ENCODE data around the gene NUFIP2.
"Not testable (repeated sequence)": the region's sequence is repeated elsewhere in the genome, so short reads cannot be mapped to it uniquely, and the experiment has no call there.

NUFIP2 gene

DNA sequence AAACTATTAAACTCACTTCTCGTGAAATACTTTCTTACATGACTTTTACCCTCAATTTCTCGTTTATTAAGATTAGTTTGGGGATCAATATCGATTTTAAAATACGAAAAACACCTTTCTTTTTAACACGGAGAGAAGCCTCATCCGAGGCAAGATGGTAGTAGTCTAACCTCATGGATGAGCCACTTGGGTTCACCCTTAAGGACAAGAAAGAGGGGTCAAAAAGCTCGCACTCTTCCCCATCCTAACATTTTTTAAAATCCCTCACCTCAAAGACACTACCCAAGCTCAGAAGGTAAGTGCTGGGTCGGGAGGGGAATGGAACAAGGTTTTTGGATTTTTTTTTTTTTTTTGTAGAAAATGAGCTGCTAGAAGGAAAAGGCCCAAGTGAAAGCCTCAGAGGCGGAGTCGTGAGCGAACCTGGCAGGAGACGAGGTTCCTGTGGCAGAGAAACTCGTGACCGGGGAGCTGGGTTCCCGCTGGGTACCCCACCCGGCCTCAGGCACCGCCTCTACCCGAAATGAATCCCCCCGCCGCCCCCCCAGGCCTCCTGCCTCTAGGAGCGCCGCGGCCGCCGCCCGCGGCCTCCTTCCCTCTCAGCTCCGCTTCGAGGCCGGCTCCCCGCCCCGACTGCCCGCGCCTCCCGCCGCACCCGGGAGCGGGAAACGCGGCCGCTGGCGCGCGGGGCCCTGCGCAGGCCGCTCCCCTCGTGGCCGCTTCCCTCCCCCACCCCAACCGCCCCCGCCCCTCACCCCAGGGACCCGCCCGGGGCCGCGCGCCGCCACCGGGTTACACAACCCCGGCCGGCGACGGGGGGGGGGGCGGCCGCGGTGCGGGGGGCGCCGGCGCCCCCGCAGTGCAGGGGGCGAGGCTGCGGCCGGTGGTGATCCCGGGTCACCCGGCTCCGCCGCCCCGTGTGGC lies 1.6 kb downstream of the NUFIP2 start:
- H3K9ac ChIP-seq (ENCODE audit: insufficient read length) = peak overlapping the region; percentile 89
- H3K27ac ChIP-seq = peak overlapping the region; percentile 93
- TF ChIP-seq POLR2AphosphoS5 (IDR thresholded peaks at IDR 0.05; ENCODE audit: borderline replicate concordance, low read depth, low read length) (no peak), EZH2 (IDR thresholded peaks at IDR 0.05) (no peak), FOXP2 (optimal IDR thresholded peaks at IDR 0.05; ENCODE audit: control extremely low read depth, extremely low read length, insufficient read depth) (no peak)
- peak overlapping the region; percentile 84 for H3K4me3 ChIP-seq
- H3K36me3 ChIP-seq (ENCODE audit: insufficient read depth, low read length) = peaks cover 35% of the 10 kb centered on the region
- DNase-seq (ENCODE audit: low read depth, low spot score) = no peak
- no peaks in the 10 kb centered on the region for H3K9me3 ChIP-seq (ENCODE audit: low read depth, low read length)

- H3K4me3 ChIP-seq = peak overlapping the region; percentile 84
- peaks cover 45% of the 10 kb centered on the region for H3K36me3 ChIP-seq (ENCODE audit: insufficient read depth, low read length)
Observed at GRCh38 chr17:29291163-29291752, 2.7 kb downstream of the NUFIP2 start.

GRCh38 chr17:29289852-29290251 lies 4.1 kb downstream of the NUFIP2 start:
- Histone ChIP-seq H3K9ac (ENCODE audit: insufficient read length) (peak overlapping the region; percentile 14), H3K9me3 (ENCODE audit: low read depth, low read length) (no peaks in the 10 kb centered on the region), H3K4me3 (no peak overlapping the region), H3K27ac (no peak overlapping the region), H3K36me3 (ENCODE audit: insufficient read depth, low read length) (peaks cover 59% of the 10 kb centered on the region)
- DNase-seq (ENCODE audit: low read depth, low spot score) = no peak
- no peak for TF ChIP-seq FOXP2 (optimal IDR thresholded peaks at IDR 0.05; ENCODE audit: control extremely low read depth, extremely low read length, insufficient read depth)
- TF ChIP-seq POLR2AphosphoS5 (IDR thresholded peaks at IDR 0.05; ENCODE audit: borderline replicate concordance, low read depth, low read length) = no peak
- no peak for TF ChIP-seq EZH2 (IDR thresholded peaks at IDR 0.05)

More at GRCh38 chr17:29291163-29291752, 2.7 kb downstream of the NUFIP2 start:
- H3K27ac ChIP-seq = peak overlapping the region; percentile 68
- H3K9me3 ChIP-seq (ENCODE audit: low read depth, low read length) = no peaks in the 10 kb centered on the region
- peak overlapping the region; percentile 83 for H3K9ac ChIP-seq (ENCODE audit: insufficient read length)
- peak; percentile 57 for DNase-seq (ENCODE audit: low read depth, low spot score)
- TF ChIP-seq EZH2 (IDR thresholded peaks at IDR 0.05) (no peak), POLR2AphosphoS5 (IDR thresholded peaks at IDR 0.05; ENCODE audit: borderline replicate concordance, low read depth, low read length) (no peak; the same call in 1 of the 2 replicates), FOXP2 (optimal IDR thresholded peaks at IDR 0.05; ENCODE audit: control extremely low read depth, extremely low read length, insufficient read depth) (no peak)

DNA sequence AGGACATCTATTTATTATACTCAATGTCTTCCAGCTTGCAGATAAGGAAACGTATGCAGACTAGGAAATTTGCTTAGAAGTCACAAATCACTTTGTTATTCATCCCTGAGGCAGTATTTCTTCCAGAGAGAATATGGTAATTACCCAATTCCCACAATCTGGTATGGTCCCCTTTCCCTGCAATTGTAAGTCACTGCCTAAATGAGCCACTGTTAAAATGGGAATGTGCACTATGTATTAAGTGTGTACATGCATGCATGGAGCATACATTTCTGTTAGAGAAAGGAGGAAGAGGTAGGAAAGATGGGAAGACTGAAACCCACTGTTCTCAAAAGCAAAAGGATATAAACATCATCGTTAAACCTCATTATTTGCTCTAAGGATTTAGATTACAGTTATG lies 10.0 kb downstream of the NUFIP2 start:
- Histone ChIP-seq H3K36me3 (ENCODE audit: insufficient read depth, low read length) (peaks cover 99% of the 10 kb centered on the region), H3K27ac (peak overlapping the region; percentile 71), H3K9ac (ENCODE audit: insufficient read length) (no peak overlapping the region), H3K9me3 (ENCODE audit: low read depth, low read length) (peaks cover 9% of the 10 kb centered on the region), H3K4me3 (peak overlapping the region; percentile 45; the same call in 1 of the 2 replicates)
- no peak for TF ChIP-seq POLR2AphosphoS5 (IDR thresholded peaks at IDR 0.05; ENCODE audit: borderline replicate concordance, low read depth, low read length)
- no peak for TF ChIP-seq FOXP2 (optimal IDR thresholded peaks at IDR 0.05; ENCODE audit: control extremely low read depth, extremely low read length, insufficient read depth)
- no peak for TF ChIP-seq EZH2 (IDR thresholded peaks at IDR 0.05)
- DNase-seq (ENCODE audit: low read depth, low spot score) = peak; percentile 89

DNA sequence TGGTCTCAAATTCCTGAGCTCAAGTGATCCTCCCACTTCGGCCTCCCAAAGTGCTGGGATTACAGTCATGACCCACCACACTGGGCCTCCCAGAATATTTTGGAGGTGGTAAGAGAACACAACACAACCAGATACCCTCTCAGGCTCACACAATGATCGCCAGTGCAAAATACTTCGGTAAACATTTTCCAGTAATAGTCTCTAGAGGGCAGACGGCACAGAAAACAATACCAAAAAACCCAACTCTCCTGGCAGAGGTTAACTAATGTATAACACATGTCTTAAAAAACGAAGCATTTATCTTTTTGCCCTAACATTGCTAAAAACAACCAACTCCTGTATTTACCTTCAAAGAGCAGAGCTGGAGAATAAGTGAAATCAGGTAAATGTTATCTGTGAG lies 10.5 kb downstream of the NUFIP2 start:
- peaks cover 9% of the 10 kb centered on the region for H3K9me3 ChIP-seq (ENCODE audit: low read depth, low read length)
- peaks cover 99% of the 10 kb centered on the region for H3K36me3 ChIP-seq (ENCODE audit: insufficient read depth, low read length)
- H3K4me3 ChIP-seq = peak overlapping the region; percentile 45; the same call in 1 of the 2 replicates
- peak overlapping the region; percentile 71 for H3K27ac ChIP-seq
- no peak for TF ChIP-seq POLR2AphosphoS5 (IDR thresholded peaks at IDR 0.05; ENCODE audit: borderline replicate concordance, low read depth, low read length)
- no peak overlapping the region for H3K9ac ChIP-seq (ENCODE audit: insufficient read length)
- DNase-seq (ENCODE audit: low read depth, low spot score) = no peak

GRCh38 chr17:29279397-29280070 lies 14.4 kb downstream of the NUFIP2 start:
- H3K27ac ChIP-seq = no peak overlapping the region
- H3K9me3 ChIP-seq (ENCODE audit: low read depth, low read length) = peaks cover 9% of the 10 kb centered on the region
- H3K36me3 ChIP-seq (ENCODE audit: insufficient read depth, low read length) = peaks cover 95% of the 10 kb centered on the region
- TF ChIP-seq EZH2 (IDR thresholded peaks at IDR 0.05) = no peak
- no peak for TF ChIP-seq FOXP2 (optimal IDR thresholded peaks at IDR 0.05; ENCODE audit: control extremely low read depth, extremely low read length, insufficient read depth)
- no peak; the same call in 1 of the 2 replicates for TF ChIP-seq POLR2AphosphoS5 (IDR thresholded peaks at IDR 0.05; ENCODE audit: borderline replicate concordance, low read depth, low read length)
- H3K4me3 ChIP-seq = no peak overlapping the region
- no peak overlapping the region for H3K9ac ChIP-seq (ENCODE audit: insufficient read length)
- DNase-seq (ENCODE audit: low read depth, low spot score) = no peak

DNA sequence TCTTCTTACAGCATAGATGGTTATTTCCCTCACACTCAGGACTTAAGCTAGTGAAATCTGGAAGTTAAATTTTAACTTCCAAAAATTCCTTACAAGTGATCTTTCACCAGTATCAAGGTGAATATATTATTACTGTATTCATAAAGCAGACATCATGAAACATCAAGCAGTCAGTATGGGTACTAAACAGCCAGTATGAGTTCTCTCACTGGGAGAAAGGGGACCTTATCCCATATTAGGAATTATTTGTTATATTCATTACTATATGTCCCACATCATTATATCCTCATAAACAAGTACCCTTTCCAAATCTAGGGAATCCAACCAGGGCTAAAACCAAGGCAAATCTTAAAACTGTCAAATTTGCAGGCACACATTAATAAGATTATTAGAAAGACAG lies 15.3 kb downstream of the NUFIP2 start:
- Histone ChIP-seq H3K9ac (ENCODE audit: insufficient read length) (no peak overlapping the region), H3K9me3 (ENCODE audit: low read depth, low read length) (peaks cover 8% of the 10 kb centered on the region), H3K4me3 (no peak overlapping the region), H3K27ac (no peak overlapping the region), H3K36me3 (ENCODE audit: insufficient read depth, low read length) (peaks cover 96% of the 10 kb centered on the region)
- no peak for DNase-seq (ENCODE audit: low read depth, low spot score)
- no peak for TF ChIP-seq FOXP2 (optimal IDR thresholded peaks at IDR 0.05; ENCODE audit: control extremely low read depth, extremely low read length, insufficient read depth)

GRCh38 chr17:29273924-29274323 lies 20.0 kb downstream of the NUFIP2 start:
- Histone ChIP-seq H3K27ac (no peak overlapping the region), H3K9ac (ENCODE audit: insufficient read length) (no peak overlapping the region), H3K4me3 (no peak overlapping the region), H3K36me3 (ENCODE audit: insufficient read depth, low read length) (peaks cover 87% of the 10 kb centered on the region), H3K9me3 (ENCODE audit: low read depth, low read length) (no peaks in the 10 kb centered on the region)
- no peak for DNase-seq (ENCODE audit: low read depth, low spot score)
- no peak for TF ChIP-seq EZH2 (IDR thresholded peaks at IDR 0.05)
- no peak for TF ChIP-seq FOXP2 (optimal IDR thresholded peaks at IDR 0.05; ENCODE audit: control extremely low read depth, extremely low read length, insufficient read depth)
- TF ChIP-seq POLR2AphosphoS5 (IDR thresholded peaks at IDR 0.05; ENCODE audit: borderline replicate concordance, low read depth, low read length) = no peak

DNA sequence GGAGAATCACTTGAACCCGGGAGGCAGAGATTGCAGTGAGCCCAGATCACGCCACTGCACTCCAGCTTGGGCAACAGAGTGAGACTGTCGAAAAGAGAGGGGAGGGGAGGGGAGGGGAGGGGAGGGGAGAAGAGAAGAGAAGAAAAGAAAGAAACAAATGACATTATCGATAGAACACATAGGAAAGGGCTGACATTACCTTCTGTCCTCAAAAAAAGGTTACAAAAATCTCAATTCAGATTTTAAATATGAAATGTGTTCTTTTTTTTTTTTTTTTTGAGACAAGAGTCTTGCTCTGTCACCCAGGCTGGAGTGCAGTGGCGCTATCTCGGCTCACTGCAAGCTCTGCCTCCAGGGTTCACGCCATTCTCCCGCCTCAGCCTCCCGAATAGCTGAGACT lies 22.0 kb downstream of the NUFIP2 start:
- not testable (repeated sequence) for H3K9ac ChIP-seq (ENCODE audit: insufficient read length); H3K4me3 ChIP-seq; H3K27ac ChIP-seq; H3K9me3 ChIP-seq (ENCODE audit: low read depth, low read length); DNase-seq (ENCODE audit: low read depth, low spot score)
- H3K36me3 ChIP-seq (ENCODE audit: insufficient read depth, low read length) = peaks cover 84% of the 10 kb centered on the region

Data from SK-N-MC (cell line).